ENCODE data around the gene UBL4A. TPM values are rescaled to one million over a fixed set of nuclear protein-coding genes. Genes with fewer than 3 reads are reported as not detected.
A peak's percentile ranks its signal among the peaks of the same experiment; 100 is the strongest.

UBL4A gene
- total and polyA plus RNA-seq, 7 experiments from 2014 or later = 9.2 to 65.7 (median 33.8) TPM

DNA sequence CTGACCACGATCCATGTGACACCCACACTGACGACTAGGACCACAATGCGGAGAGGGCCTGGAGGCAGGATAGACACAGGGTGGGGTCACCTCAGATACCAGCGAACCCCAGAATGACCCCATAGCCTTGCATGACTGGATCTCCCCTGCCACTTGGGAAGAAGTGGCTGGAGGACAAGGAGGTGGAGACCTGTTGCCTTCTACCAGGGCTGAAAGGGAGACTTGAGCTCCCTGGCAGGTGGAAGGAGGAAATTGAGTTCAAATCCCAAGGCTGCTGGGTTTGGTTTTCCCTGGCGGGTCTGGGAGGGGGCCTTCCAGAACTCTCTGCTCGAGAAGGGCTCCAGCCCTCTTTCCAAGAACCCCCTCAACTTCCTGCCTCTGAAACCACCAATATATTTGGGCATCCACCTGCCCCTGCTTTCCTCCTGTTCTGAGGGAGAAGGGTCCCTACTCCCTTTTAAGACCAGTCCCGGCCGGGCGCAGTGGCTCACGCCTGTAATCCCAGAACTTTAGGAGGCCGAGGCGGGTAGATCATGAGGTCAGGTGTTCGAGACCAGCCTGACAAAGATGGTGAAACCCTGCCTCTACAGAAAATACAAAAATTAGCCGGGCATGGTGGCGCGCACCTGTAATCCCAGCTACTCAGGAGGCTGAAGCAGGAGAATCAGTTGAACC is 26.6 kb upstream of the UBL4A start:
- Mint-ChIP-seq H3K27ac (peak overlapping the region in 4 of 9 donors; percentile 13 to 84 (median 64)), H3K4me3 (peak overlapping the region in 4 of 10 donors; percentile 23 to 58 (median 45)), H3K27me3 (no peaks in the 10 kb centered on the region), H3K4me1 (peaks cover 18 to 39% (median 35%) of the 10 kb centered on the region in 7 donors), H3K9me3 (peaks cover 0 to 5% (median 0%) of the 10 kb centered on the region in 11 donors), H3K36me3 (peaks cover 11 to 29% (median 15%) of the 10 kb centered on the region in 5 donors)
- Histone ChIP-seq H3K36me3 (ENCODE audit: control insufficient read depth in 2 of 3, insufficient read depth in 3 of 3, low read length in 3 of 3) (peaks cover 0 to 15% (median 0%) of the 10 kb centered on the region in 3 experiments), H3K27ac (ENCODE audit: low read depth, low read length) (no peak overlapping the region), H3K9me3 (ENCODE audit: control insufficient read depth in 2 of 3, low read length in 3 of 3) (no peaks in the 10 kb centered on the region), H3K4me3 (ENCODE audit: low read length) (no peak overlapping the region), H3K4me1 (ENCODE audit: control insufficient read depth in 2 of 2, insufficient read depth in 2 of 2, low read length in 2 of 2) (peaks cover 6 to 12% of the 10 kb centered on the region in 2 donors), H3K27me3 (ENCODE audit: control insufficient read depth in 2 of 2, insufficient read depth in 2 of 2, low read length in 2 of 2) (no peaks in the 10 kb centered on the region)
- intact Hi-C loops (cut with micrococcal nuclease) = loop anchor here in 1 of 2 donors (10.0 kb wide), 1 partner anchor 138 kb away; the partner anchor contains the start of genes EMD and FLNA
- CTCF ChIA-PET = no interaction called here
- POLR2A ChIA-PET = interaction anchor here (2.6 to 5.5 kb wide), 2 partner anchors 14 to 25 kb away, joined by 7 to 69 read pairs; partner anchors contain the start of genes SLC10A3 and UBL4A
- no peak for ATAC-seq
- no peak for DNase-seq

DNA sequence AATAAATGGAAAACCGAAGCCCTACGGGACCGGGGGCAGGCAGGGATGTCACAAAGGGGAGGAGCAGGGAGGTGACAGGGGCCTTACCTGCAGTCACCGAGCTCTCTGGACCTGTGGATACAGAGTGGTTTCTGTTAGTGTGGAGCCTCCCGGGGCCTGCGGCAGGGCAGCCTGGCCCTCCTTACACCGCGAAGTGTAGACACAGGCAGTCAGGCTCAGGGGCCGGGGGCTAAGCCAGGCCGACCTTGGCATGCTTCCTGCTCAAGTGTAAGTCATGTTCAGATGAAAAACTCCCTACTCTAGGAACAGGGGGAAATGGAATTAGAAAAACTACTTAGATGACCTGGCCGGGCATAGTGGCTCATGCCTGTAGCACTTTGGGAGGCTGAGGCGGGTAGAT is 25.3 kb upstream of the UBL4A start:
- Mint-ChIP-seq H3K4me1 (peaks cover 18 to 39% (median 35%) of the 10 kb centered on the region in 7 donors), H3K4me3 (peak overlapping the region in 7 of 10 donors; percentile 7 to 66 (median 48)), H3K27ac (peak overlapping the region; percentile 79 to 93 (median 87)), H3K9me3 (peaks cover 0 to 4% (median 0%) of the 10 kb centered on the region in 11 donors), H3K27me3 (no peaks in the 10 kb centered on the region), H3K36me3 (peaks cover 11 to 29% (median 15%) of the 10 kb centered on the region in 5 donors)
- ChIA-PET CTCF (no interaction called here), POLR2A (no interaction called here)
- peak overlapping the region; percentile 66 for H3K27ac ChIP-seq (ENCODE audit: low read depth, low read length)
- H3K27me3 ChIP-seq (ENCODE audit: control insufficient read depth in 2 of 2, insufficient read depth in 2 of 2, low read length in 2 of 2) = no peaks in the 10 kb centered on the region
- H3K9me3 ChIP-seq (ENCODE audit: control insufficient read depth in 2 of 3, low read length in 3 of 3) = no peaks in the 10 kb centered on the region
- intact Hi-C loops (cut with micrococcal nuclease) = loop anchor here in 1 of 2 donors (10.0 kb wide), 1 partner anchor 137 kb away; the partner anchor contains the start of genes EMD and FLNA
- H3K4me3 ChIP-seq (ENCODE audit: low read length) = no peak overlapping the region
- DNase-seq (no peak), ATAC-seq (no peak)
- H3K4me1 ChIP-seq (ENCODE audit: control insufficient read depth in 2 of 2, insufficient read depth in 2 of 2, low read length in 2 of 2) = peaks cover 6 to 11% of the 10 kb centered on the region in 2 donors
- peaks cover 0 to 26% (median 0%) of the 10 kb centered on the region in 3 experiments for H3K36me3 ChIP-seq (ENCODE audit: control insufficient read depth in 2 of 3, insufficient read depth in 3 of 3, low read length in 3 of 3)

- Mint-ChIP-seq H3K4me1 (peaks cover 13 to 28% (median 23%) of the 10 kb centered on the region in 7 donors), H3K27me3 (no peaks in the 10 kb centered on the region), H3K4me3 (peak overlapping the region in 1 of 10 donors; percentile 45), H3K27ac (peak overlapping the region in 1 of 9 donors; percentile 23), H3K36me3 (peaks cover 11 to 30% (median 15%) of the 10 kb centered on the region in 5 donors), H3K9me3 (peaks cover 0 to 3% (median 0%) of the 10 kb centered on the region in 11 donors)
- ChIA-PET CTCF (no interaction called here), POLR2A (interaction anchor here (0.6 to 1.5 kb wide), 2 partner anchors 18 to 32 kb away, joined by 3 read pairs; no protein-coding TSS in a partner anchor)
- Histone ChIP-seq H3K36me3 (ENCODE audit: control insufficient read depth in 2 of 3, insufficient read depth in 3 of 3, low read length in 3 of 3) (peaks cover 0 to 45% (median 0%) of the 10 kb centered on the region in 3 experiments), H3K27me3 (ENCODE audit: control insufficient read depth in 2 of 2, insufficient read depth in 2 of 2, low read length in 2 of 2) (no peaks in the 10 kb centered on the region), H3K4me1 (ENCODE audit: control insufficient read depth in 2 of 2, insufficient read depth in 2 of 2, low read length in 2 of 2) (peaks cover 5 to 6% of the 10 kb centered on the region in 2 donors), H3K9me3 (ENCODE audit: control insufficient read depth in 2 of 3, low read length in 3 of 3) (no peaks in the 10 kb centered on the region), H3K27ac (ENCODE audit: low read depth, low read length) (no peak overlapping the region), H3K4me3 (ENCODE audit: low read length) (no peak overlapping the region)
- intact Hi-C loops (cut with micrococcal nuclease) = no loop called here
- ATAC-seq (no peak), DNase-seq (no peak)
Observed at GRCh38 chrX:154509455-154509854, 23.0 kb upstream of the UBL4A start.

GRCh38 chrX:154508384-154508745 is 21.9 kb upstream of the UBL4A start:
- no peak overlapping the region for H3K27ac ChIP-seq (ENCODE audit: low read depth, low read length)
- intact Hi-C loops (cut with micrococcal nuclease) = no loop called here
- DNase-seq (no peak), ATAC-seq (no peak)
- H3K27me3 Mint-ChIP-seq = no peaks in the 10 kb centered on the region
- CTCF ChIA-PET = no interaction called here
- H3K4me1 ChIP-seq (ENCODE audit: control insufficient read depth in 2 of 2, insufficient read depth in 2 of 2, low read length in 2 of 2) = peaks cover 5 to 6% of the 10 kb centered on the region in 2 donors
- H3K36me3 Mint-ChIP-seq = peaks cover 10 to 24% (median 11%) of the 10 kb centered on the region in 5 donors
- H3K4me3 Mint-ChIP-seq = no peak overlapping the region
- peaks cover 6 to 21% (median 16%) of the 10 kb centered on the region in 7 donors for H3K4me1 Mint-ChIP-seq
- peaks cover 0 to 45% (median 0%) of the 10 kb centered on the region in 3 experiments for H3K36me3 ChIP-seq (ENCODE audit: control insufficient read depth in 2 of 3, insufficient read depth in 3 of 3, low read length in 3 of 3)
- no peaks in the 10 kb centered on the region for H3K9me3 ChIP-seq (ENCODE audit: control insufficient read depth in 2 of 3, low read length in 3 of 3)
- peaks cover 0 to 3% (median 0%) of the 10 kb centered on the region in 11 donors for H3K9me3 Mint-ChIP-seq
- H3K4me3 ChIP-seq (ENCODE audit: low read length) = no peak overlapping the region
- POLR2A ChIA-PET = no interaction called here
- peak overlapping the region in 2 of 9 donors; percentile 21 to 31 for H3K27ac Mint-ChIP-seq
- no peaks in the 10 kb centered on the region for H3K27me3 ChIP-seq (ENCODE audit: control insufficient read depth in 2 of 2, insufficient read depth in 2 of 2, low read length in 2 of 2)

GRCh38 chrX:154507673-154508383 is 21.4 kb upstream of the UBL4A start:
- H3K4me1 ChIP-seq (ENCODE audit: control insufficient read depth in 2 of 2, insufficient read depth in 2 of 2, low read length in 2 of 2) = peaks cover 5 to 6% of the 10 kb centered on the region in 2 donors
- no peaks in the 10 kb centered on the region for H3K9me3 ChIP-seq (ENCODE audit: control insufficient read depth in 2 of 3, low read length in 3 of 3)
- Mint-ChIP-seq H3K4me3 (no peak overlapping the region), H3K9me3 (peaks cover 0 to 3% (median 0%) of the 10 kb centered on the region in 11 donors), H3K4me1 (peaks cover 6 to 20% (median 16%) of the 10 kb centered on the region in 7 donors), H3K36me3 (peaks cover 10 to 24% (median 11%) of the 10 kb centered on the region in 5 donors), H3K27ac (no peak overlapping the region), H3K27me3 (no peaks in the 10 kb centered on the region)
- ATAC-seq (no peak), DNase-seq (no peak)
- intact Hi-C loops (cut with micrococcal nuclease) = no loop called here
- H3K27ac ChIP-seq (ENCODE audit: low read depth, low read length) = no peak overlapping the region
- ChIA-PET CTCF (no interaction called here), POLR2A (interaction anchor here (1.0 to 1.1 kb wide), 2 partner anchors 8 to 18 kb away, joined by 3 read pairs; partner anchors contain the start of gene FAM3A)
- H3K36me3 ChIP-seq (ENCODE audit: control insufficient read depth in 2 of 3, insufficient read depth in 3 of 3, low read length in 3 of 3) = peaks cover 0 to 45% (median 0%) of the 10 kb centered on the region in 3 experiments
- H3K27me3 ChIP-seq (ENCODE audit: control insufficient read depth in 2 of 2, insufficient read depth in 2 of 2, low read length in 2 of 2) = no peaks in the 10 kb centered on the region
- no peak overlapping the region for H3K4me3 ChIP-seq (ENCODE audit: low read length)

DNA sequence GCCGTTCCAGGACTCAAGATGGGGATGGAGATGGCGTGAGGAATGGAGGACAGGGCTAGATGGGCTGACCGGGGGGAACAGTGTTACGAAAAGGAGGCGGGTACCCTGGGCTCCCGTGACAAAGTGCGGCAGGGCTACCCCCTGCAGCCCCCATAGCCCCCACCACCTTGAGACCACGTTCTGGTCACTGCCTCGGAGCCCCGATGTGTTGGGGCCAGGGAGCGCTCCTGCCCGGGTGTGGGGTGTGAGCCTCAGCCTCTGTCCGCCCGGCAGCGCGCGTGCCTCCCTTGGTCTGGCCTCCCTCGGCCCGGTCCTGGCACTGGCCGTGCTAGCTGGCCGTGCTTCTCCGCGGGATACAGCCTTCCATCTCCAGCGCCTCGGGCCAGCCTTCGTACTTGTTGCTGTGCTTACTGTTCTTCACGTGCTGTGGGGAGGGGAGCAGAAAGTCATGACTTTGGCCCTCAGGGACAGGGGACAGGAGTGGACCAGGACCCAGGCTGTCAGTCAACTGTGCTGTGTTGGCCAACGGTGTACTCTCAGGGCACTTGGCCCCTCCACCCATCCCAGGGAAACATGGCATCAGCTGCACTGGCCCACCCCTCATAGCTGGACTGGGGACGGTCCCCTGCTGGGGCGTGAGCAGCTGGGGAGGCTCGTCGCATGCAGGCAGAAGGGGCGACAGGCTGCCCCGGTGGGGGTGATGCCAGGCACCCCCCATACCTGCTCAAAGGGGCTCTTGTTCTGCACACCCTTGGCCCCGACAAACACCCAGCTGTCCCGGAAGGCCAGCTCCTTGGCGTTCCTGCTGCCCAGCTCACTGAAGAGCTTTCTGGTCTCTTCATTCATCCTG is 20.3 kb upstream of the UBL4A start:
- H3K27ac Mint-ChIP-seq = no peak overlapping the region
- ATAC-seq (no peak), DNase-seq (no peak)
- peaks cover 5 to 13% (median 11%) of the 10 kb centered on the region in 7 donors for H3K4me1 Mint-ChIP-seq
- Histone ChIP-seq H3K27ac (ENCODE audit: low read depth, low read length) (no peak overlapping the region), H3K9me3 (ENCODE audit: control insufficient read depth in 2 of 3, low read length in 3 of 3) (no peaks in the 10 kb centered on the region), H3K4me3 (ENCODE audit: low read length) (no peak overlapping the region), H3K4me1 (ENCODE audit: control insufficient read depth in 2 of 2, insufficient read depth in 2 of 2, low read length in 2 of 2) (peaks cover 0 to 5% of the 10 kb centered on the region in 2 donors), H3K36me3 (ENCODE audit: control insufficient read depth in 2 of 3, insufficient read depth in 3 of 3, low read length in 3 of 3) (peaks cover 0 to 45% (median 0%) of the 10 kb centered on the region in 3 experiments), H3K27me3 (ENCODE audit: control insufficient read depth in 2 of 2, insufficient read depth in 2 of 2, low read length in 2 of 2) (no peaks in the 10 kb centered on the region)
- H3K9me3 Mint-ChIP-seq = peaks cover 0 to 3% (median 0%) of the 10 kb centered on the region in 11 donors
- ChIA-PET POLR2A (interaction anchor here (1.0 to 1.1 kb wide), 2 partner anchors 10 to 17 kb away, joined by 3 read pairs; partner anchors contain the start of gene FAM3A), CTCF (no interaction called here)
- intact Hi-C loops (cut with micrococcal nuclease) = no loop called here
- H3K4me3 Mint-ChIP-seq = no peak overlapping the region
- peaks cover 10 to 21% (median 11%) of the 10 kb centered on the region in 5 donors for H3K36me3 Mint-ChIP-seq
- H3K27me3 Mint-ChIP-seq = no peaks in the 10 kb centered on the region
